PC-9 (cell line): ENCODE data around the gene B3GAT3.

Source experiments
- EZH2 ChIP-seq: fragments of 200-600 bp; sonication (generic); IDR thresholded peaks from 2 replicates; pipeline ENCODE4 v1.8.0; 2017; ENCODE audit warnings: antibody characterized with exemption, low read depth
- TF ChIP-seq, protein P1 (sequence below): fragments of 200-600 bp; sonication (generic); conservative IDR thresholded peaks from 2 replicates; pipeline ENCODE4 v1.6.1; 2017; ENCODE audit warnings: mixed run types, antibody characterized with exemption, mild to moderate bottlenecking, moderate library complexity

DNA sequence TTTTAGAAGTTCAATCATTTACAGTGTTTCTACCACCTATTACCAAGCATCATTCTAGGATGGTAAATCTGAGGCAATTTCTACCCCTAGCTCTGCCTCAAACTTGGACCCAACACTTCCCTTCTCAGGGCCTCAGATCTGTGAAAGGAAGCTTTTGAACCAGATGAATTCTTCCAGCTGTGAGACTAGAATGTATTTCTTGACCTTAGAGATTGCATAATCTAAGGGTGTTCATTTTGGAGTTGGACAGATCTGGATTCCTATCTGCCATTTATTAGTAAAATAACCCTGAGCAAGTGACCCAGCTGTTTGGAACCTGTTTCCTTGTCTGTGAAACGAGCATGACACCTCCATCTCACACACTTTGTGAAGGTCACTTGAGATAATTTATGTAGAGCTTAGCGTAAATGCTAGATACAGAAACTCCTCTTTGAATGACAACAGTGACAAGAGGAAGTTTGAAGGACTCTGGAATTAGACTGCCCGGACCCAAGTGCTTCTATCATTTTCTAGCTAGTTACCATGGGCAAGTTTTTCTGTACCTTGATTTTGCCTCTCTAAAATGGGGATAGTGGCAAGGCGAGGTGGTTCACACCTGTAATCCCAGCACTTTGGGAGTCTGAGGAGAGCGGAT, 35.1 kb upstream of the B3GAT3 start:
- TF ChIP-seq, protein P1, sequence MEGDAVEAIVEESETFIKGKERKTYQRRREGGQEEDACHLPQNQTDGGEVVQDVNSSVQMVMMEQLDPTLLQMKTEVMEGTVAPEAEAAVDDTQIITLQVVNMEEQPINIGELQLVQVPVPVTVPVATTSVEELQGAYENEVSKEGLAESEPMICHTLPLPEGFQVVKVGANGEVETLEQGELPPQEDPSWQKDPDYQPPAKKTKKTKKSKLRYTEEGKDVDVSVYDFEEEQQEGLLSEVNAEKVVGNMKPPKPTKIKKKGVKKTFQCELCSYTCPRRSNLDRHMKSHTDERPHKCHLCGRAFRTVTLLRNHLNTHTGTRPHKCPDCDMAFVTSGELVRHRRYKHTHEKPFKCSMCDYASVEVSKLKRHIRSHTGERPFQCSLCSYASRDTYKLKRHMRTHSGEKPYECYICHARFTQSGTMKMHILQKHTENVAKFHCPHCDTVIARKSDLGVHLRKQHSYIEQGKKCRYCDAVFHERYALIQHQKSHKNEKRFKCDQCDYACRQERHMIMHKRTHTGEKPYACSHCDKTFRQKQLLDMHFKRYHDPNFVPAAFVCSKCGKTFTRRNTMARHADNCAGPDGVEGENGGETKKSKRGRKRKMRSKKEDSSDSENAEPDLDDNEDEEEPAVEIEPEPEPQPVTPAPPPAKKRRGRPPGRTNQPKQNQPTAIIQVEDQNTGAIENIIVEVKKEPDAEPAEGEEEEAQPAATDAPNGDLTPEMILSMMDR = no peak
- no peak for TF ChIP-seq EZH2
